GM10266 (cell line): Measurements from ENCODE around the gene CWC27.

Experiments
- DNase-seq: peaks from one replicate; pipeline ENCODE4 v3.0.0; 2012; ENCODE audit errors: extremely low spot score
- TF ChIP-seq, protein P1 (sequence below): IDR thresholded peaks from 2 replicates; pipeline ENCODE4 v1.5.1; 2012; ENCODE audit warnings: mild to moderate bottlenecking, low read depth; ENCODE audit not compliant: control insufficient read depth, insufficient read depth; ENCODE audit errors: missing control alignments

The CWC27 gene

DNA sequence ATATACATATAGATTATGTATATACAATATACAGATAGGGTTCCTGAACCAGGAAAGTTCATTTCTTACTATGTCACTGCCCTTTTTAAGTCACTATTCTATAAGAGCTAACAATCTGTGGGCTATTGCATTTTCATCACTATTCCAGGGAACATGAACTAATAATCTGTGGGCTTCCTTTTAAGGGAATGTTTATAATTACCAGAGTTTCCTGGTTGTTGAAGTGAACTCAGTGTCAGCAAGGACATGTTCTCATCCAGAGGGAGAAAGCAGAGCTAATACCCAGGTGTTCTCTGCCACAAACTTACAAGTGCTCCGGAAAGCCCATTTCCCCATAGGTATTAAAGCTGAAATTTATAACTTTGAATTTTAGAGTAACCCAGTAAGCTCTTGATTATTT is 69.6 kb downstream of the CWC27 start:
- TF ChIP-seq, protein P1, sequence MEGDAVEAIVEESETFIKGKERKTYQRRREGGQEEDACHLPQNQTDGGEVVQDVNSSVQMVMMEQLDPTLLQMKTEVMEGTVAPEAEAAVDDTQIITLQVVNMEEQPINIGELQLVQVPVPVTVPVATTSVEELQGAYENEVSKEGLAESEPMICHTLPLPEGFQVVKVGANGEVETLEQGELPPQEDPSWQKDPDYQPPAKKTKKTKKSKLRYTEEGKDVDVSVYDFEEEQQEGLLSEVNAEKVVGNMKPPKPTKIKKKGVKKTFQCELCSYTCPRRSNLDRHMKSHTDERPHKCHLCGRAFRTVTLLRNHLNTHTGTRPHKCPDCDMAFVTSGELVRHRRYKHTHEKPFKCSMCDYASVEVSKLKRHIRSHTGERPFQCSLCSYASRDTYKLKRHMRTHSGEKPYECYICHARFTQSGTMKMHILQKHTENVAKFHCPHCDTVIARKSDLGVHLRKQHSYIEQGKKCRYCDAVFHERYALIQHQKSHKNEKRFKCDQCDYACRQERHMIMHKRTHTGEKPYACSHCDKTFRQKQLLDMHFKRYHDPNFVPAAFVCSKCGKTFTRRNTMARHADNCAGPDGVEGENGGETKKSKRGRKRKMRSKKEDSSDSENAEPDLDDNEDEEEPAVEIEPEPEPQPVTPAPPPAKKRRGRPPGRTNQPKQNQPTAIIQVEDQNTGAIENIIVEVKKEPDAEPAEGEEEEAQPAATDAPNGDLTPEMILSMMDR = no peak
- no peak for DNase-seq

DNA sequence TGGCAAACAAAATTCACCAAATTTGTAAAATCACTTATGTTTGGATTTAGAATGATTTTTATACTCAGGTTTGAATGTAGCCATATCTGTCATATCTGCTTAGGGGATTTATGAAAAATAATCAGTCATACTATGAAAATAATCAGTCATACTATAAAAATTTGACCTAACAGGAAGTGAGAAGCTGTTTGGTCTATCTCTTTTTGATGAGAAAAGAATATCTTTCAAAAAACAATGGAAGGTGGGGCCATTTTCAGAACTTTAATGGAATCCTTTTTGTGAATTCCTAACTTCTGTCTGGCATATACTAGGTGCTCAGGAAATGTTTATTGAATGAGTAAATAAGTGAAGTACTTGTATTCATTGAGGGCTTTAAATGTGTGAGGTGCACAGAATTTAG is 70.1 kb downstream of the CWC27 start:
- DNase-seq = no peak
- TF ChIP-seq, protein P1 = no peak

DNA sequence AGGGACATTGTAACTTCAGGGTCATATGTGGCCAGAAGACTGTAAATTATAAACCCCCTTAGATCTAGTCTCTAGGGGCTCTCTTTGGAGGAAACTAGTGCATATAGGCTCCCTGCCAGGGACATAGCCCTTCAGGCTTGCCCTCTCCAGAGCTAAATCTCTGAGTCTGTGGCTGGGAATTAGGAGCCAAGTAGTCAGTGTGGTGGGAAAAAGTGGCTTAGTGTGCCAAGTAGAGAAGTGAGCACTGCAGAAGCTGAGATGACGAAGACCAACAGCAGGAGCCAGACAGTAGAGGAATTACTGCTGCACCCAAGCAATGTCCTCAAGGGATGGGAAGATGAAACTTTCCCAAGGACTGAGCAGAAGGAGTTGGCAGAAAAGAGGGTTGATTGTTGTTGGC is 71.2 kb downstream of the CWC27 start:
- no peak for DNase-seq
- TF ChIP-seq, protein P1 = no peak

DNA sequence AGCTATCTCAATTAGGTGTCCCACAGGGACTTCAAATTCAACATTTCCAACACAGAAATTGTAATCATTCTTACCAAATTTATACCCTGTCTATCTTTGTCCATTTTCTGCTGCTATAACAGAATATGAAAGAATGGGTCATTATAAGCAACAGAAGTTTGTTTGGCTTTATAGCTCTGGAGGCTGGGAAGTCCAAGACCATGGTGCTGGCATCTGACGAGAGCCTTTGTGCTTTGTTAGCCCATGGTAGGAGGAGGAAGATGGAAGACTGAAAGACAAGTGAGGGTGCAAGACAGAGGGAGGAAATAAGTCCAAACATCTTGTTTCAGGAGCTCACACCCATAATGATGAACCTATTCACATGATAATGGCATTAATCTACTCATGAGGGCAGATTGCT is 72.2 kb downstream of the CWC27 start:
- TF ChIP-seq, protein P1 = no peak
- DNase-seq = no peak

DNA sequence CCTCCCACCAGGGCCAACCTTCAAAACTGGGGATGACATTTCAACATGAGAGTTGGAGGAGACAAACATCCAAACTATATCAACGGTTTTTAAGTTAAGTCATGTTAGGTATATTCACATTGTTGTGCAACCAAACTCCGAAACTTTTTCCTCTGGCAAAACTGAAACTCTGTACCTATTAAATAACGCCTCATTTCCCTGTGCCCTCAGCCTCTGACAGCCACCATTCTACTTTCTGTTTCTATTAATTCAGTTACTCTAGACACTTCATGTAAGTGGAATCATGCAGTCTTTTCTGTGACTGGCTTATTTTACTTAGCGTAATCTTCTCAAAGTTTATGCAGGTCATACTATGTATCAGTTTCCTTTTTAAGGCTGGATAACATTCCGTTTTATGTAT is 85.0 kb downstream of the CWC27 start:
- no peak for DNase-seq
- TF ChIP-seq, protein P1 = no peak

DNA sequence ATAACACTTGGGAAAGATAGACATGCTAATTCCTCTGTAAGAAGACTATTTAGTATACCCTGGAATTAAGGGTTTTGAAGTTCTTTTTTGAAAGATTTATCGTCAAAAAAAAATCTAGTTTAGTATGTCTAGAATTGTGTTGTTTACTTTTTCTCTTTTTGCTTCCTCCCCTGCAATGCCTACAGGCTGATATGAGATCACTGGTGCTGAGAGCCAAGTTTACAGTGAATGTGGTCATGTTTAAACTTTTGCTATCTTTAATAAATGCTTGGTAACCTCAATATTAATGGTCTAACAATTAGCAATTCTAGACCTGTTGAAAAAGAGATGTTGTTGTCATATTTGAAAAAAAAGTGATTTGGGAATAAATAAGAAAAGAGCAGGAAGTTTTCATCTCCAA is 86.1 kb downstream of the CWC27 start:
- DNase-seq = no peak
- TF ChIP-seq, protein P1 = no peak

DNA sequence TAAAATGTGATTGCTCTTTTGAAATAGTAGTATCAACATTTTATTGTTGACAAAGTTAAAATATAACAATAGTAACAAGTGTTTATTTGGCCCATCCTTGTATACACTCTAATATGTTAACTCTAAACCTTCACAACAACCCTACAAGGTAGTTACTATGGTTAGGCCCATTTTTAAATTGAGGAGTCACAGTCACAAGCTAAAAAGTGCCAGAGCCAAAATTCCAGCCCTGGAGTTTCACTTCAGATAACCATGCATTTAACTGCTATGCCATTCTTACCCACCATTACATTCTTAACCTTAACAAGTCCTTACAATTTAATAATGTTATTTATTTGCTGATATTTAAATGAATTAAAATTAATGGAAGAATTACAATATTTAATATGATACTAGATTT is 91.2 kb downstream of the CWC27 start:
- TF ChIP-seq, protein P1 = no peak
- no peak for DNase-seq
